Heart right ventricle (tissue), 16 donors: ENCODE measurements around the gene OSBPL5. TPM values are rescaled to one million over a fixed set of nuclear protein-coding genes. Genes with fewer than 3 reads are reported as not detected.

Experiments
- ATAC-seq, 8 donors: fragments of 200-7000 bp; cut with Tn5 transposase; one replicate each; pipeline ENCODE4 v1.9.1; 2020; ENCODE audit warnings: mild to moderate bottlenecking in 8 of 8, moderate library complexity in 8 of 8, moderate number of reproducible peaks in 1 of 8
- DNase-seq, 2 donors: peaks; one replicate each; pipeline ENCODE4 v3.0.0-alpha.2; 2020
- H3K27ac ChIP-seq, 10 donors: fragments of 200-600 bp; sonication (generic) in 2 of 10; one replicate each; pipeline versions ENCODE4 v1.5.0 to v1.8.0; 2020 to 2022; ENCODE audit warnings: mild to moderate bottlenecking in 3 of 10
- H3K27me3 ChIP-seq, 7 donors: fragments of 200-600 bp; one replicate each; pipeline ENCODE4 v1.8.0; 2021 to 2022; ENCODE audit warnings: mild to moderate bottlenecking in 2 of 7
- H3K36me3 ChIP-seq, 9 donors: fragments of 200-600 bp; sonication (generic) in 1 of 9; one replicate each; pipeline versions ENCODE4 v1.5.0 to v1.8.0; 2020 to 2022; ENCODE audit warnings: mild to moderate bottlenecking in 2 of 9
- H3K4me1 ChIP-seq, 9 donors: fragments of 200-600 bp; sonication (generic) in 1 of 9; one replicate each; pipeline versions ENCODE4 v1.5.0 to v1.8.0; 2020 to 2022; ENCODE audit warnings: mild to moderate bottlenecking in 4 of 9
- H3K4me3 ChIP-seq, 10 donors: fragments of 200-600 bp; sonication (generic) in 2 of 10; one replicate each; pipeline versions ENCODE4 v1.5.0 to v1.8.0; 2020 to 2022; ENCODE audit warnings: mild to moderate bottlenecking in 7 of 10, moderate library complexity in 2 of 10
- H3K9me3 ChIP-seq, 11 donors: fragments of 200-600 bp in 10 of 11; sonication (generic) in 2 of 11; one replicate each; pipeline versions ENCODE4 v1.5.0 to v1.8.0; 2013 to 2022; ENCODE audit warnings: mild to moderate bottlenecking in 2 of 11, control low read depth in 1 of 11, moderate library complexity in 1 of 11
- WGBS, 2 donors: extraction: QIAGEN DNeasy Blood & Tissue Kit; methylation state at CpG; one replicate each; pipeline ENCODE4 v1.1.7; 2013; ENCODE audit warnings: inconsistent platforms in 1 of 2; 5-methylcytosine and 5-hydroxymethylcytosine counted together
- intact Hi-C, 10 donors: fragments of 100-400 bp; cut with DNase I; formaldehyde crosslinking; loops; one replicate each; pipeline versions ENCODE4 v1.11.1 to v1.14.2; 2022
- polyA plus RNA-seq, 2 donors: library from polyadenylated mRNA; stranded (reverse); fragments of 200-250 nt; gene quantifications; one replicate each; pipeline ENCODE4 v1.2.3, GENCODE V29; 2013
- total RNA-seq, 10 donors: library from RNA; stranded (reverse); fragmentation: NEBNext Ultra II Directional in 3 of 10; extraction: Animal tissue kit (Norgen Biotek cat#: 25700) in 3 of 10; gene quantifications; one replicate each; pipeline versions ENCODE4 v1.2.1 to v1.2.4, GENCODE V29; 2021 to 2023
- TF ChIP-seq, protein P1 (sequence below), 9 donors: fragments of 200-600 bp; sonication (generic) in 2 of 9; IDR thresholded peaks; one replicate each; pipeline versions ENCODE4 v1.5.0 to v1.8.0; 2021 to 2022; ENCODE audit warnings: antibody characterized with exemption in 9 of 9, mild to moderate bottlenecking in 5 of 9, moderate library complexity in 1 of 9
- donor health status: Arrhythmogenic right ventricular cardiomyopathy.
- donor health status: ischemic (EF 13 %, LVEDD 7.1; RV severe dilation, severe dysfunction).
- donor health status: healthy with polysubstance abuse.
- donor health status: DM: no; HTN: yes; CAD: no.
- donor health status: DM: no; HTN: no; CAD: no.
- donor health status: ischemic (EF 25% LVEDD 6.9; RV normal size, moderate dysfunction).
- donor health status: ischemic (EF 25% LVEDD 5.7; RV mildly dilated, moderate dysfunction).
- donor health status: healthy.
- donor health status: DM: yes; HTN: yes; CAD: no.
- donor health status: Ischemic cardiomyopathy.
- donor health status: ischemic (EF 35%, LVEDD 5.7; RV mildly dilated, moderate dysfunction).
- donor health status: nonischemic (EF 11% LVEDD 7.7; RV severe dilation, severe dysfunction).
- donor health status: DM: yes; HTN: yes; CAD: no.
- donor health status: PGD.
- donor health status: ischemic (EF 29% LVEDD 5.4; RV normal size, mild dysfunction).
- donor health status: nonischemic (EF 23%, LVEDD 6.1; RV moderate dilation, normal function).

Gene OSBPL5
- total and polyA plus RNA-seq, 12 donors = 10.4 to 18.7 (median 15.5) TPM

DNA sequence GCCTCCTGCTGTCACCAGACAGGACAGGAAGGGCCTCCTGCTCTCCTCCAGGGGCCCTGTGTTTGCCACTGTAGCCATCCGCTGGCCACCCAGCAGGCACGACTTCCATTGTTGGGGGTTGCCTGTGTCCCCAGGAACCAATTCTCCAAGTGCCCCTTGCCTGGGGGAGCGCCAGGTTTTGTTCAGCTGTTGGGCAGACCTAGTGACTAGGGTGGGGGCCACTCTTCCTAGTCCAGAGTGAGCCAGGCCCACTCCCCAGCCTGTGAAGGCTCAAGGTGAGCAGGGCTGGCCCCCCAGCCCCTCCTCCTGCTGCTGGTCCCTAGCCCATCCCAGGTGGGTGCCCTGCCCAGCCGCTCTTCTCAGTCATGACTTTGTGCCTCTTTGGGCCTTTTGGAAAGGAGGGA is 30.9 kb downstream of the OSBPL5 start:
- WGBS, 2 donors = 72 to 75% methylated on average over 4 of the region's 4 CpGs
- H3K9me3 ChIP-seq = no peaks in the 10 kb centered on the region
- no peaks in the 10 kb centered on the region for H3K36me3 ChIP-seq
- DNase-seq (peak in 1 of 2 donors; percentile 10), ATAC-seq (no peak)
- H3K4me1 ChIP-seq = peaks cover 15 to 64% (median 39%) of the 10 kb centered on the region in 9 donors
- no peak overlapping the region for H3K4me3 ChIP-seq
- peak overlapping the region in 5 of 10 donors; percentile 9 to 53 (median 27) for H3K27ac ChIP-seq
- TF ChIP-seq, protein P1, sequence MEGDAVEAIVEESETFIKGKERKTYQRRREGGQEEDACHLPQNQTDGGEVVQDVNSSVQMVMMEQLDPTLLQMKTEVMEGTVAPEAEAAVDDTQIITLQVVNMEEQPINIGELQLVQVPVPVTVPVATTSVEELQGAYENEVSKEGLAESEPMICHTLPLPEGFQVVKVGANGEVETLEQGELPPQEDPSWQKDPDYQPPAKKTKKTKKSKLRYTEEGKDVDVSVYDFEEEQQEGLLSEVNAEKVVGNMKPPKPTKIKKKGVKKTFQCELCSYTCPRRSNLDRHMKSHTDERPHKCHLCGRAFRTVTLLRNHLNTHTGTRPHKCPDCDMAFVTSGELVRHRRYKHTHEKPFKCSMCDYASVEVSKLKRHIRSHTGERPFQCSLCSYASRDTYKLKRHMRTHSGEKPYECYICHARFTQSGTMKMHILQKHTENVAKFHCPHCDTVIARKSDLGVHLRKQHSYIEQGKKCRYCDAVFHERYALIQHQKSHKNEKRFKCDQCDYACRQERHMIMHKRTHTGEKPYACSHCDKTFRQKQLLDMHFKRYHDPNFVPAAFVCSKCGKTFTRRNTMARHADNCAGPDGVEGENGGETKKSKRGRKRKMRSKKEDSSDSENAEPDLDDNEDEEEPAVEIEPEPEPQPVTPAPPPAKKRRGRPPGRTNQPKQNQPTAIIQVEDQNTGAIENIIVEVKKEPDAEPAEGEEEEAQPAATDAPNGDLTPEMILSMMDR (IDR thresholded peaks at IDR 0.05) = no peak
- intact Hi-C loops = no loop called here
- no peaks in the 10 kb centered on the region for H3K27me3 ChIP-seq

DNA sequence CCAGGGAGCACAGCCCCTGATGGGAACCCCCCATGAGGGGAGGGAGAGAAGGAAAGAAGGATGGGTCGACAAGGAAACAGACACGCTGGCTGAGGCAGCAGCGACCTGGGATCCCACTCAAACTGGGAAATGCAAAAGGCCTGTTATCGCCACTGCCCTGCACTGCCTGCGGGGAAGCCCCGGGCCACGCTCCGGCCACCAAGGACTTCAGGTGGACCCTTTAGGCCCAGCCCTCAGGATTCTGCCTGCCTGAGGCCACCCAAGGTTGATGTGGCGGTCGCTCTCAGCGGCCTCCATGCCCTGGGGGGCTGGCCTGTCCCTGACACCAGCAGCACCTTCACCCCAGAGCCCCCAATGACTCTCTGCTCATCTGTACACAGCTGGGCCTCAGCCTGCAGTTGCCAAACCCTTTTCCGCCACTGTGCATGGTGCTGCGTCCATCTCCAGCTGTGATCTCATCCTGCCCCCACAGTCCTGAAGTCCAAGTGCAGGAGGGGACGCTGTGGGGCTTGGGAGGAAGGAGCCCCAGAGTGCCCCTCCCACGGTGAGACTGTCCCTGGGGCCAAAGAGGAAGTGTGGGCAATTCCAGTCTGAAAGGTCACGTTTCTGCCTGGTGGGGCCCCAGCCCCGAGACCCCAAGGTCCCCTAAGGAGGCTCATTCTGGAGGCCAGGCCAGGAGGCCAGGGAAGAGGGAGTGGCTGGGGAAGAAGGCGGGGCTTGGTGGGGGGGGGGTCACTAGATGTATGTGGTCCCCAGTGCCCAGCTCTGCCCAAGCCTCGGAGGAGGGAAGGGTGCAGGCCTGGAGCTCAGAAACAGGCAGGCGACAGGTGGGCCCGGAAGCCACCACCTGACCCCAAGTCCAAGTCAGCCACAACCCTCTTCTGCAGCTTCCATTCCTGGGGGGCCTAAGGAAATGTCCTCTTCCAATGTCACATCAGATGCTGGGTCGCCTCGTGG is 31.6 kb downstream of the OSBPL5 start:
- Histone ChIP-seq H3K27me3 (no peaks in the 10 kb centered on the region), H3K27ac (peak overlapping the region in 4 of 10 donors; percentile 12 to 30 (median 26)), H3K9me3 (no peaks in the 10 kb centered on the region), H3K36me3 (peaks cover 0 to 6% (median 0%) of the 10 kb centered on the region in 9 donors), H3K4me3 (no peak overlapping the region), H3K4me1 (peaks cover 14 to 57% (median 32%) of the 10 kb centered on the region in 9 donors)
- TF ChIP-seq, protein P1 (IDR thresholded peaks at IDR 0.05) = no peak
- peak in 1 of 2 donors; percentile 13 for DNase-seq
- ATAC-seq = peak in 6 of 8 donors; percentile 13 to 46 (median 18)
- intact Hi-C loops = no loop called here
- WGBS, 2 donors = 81 to 84% methylated on average over 23 of the region's 23 CpGs

DNA sequence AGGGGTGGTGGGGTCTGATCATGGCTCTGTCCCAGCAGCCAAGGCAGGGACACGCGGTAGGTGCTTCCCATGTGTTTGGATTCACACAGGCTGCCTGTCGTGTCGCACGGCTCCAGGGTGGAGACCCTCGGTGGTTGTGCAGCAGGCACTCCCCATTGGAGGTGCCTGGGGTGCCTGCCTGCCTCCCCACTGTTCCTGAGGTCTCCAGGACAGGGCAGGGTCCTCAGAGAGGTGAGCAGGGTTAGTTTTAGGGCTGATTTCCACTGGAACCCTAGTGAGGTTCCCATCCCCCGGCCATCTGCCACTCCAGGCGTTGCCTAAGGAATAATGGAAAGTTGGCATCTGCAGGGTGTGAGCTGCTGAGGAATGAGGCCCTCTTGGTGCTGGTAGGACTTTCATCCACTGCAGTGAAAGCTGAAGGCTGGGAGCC is 32.3 kb downstream of the OSBPL5 start:
- ATAC-seq = no peak
- Histone ChIP-seq H3K27ac (peak overlapping the region in 2 of 10 donors; percentile 24 to 27), H3K4me3 (no peak overlapping the region), H3K4me1 (peaks cover 13 to 56% (median 28%) of the 10 kb centered on the region in 9 donors), H3K9me3 (no peaks in the 10 kb centered on the region), H3K27me3 (no peaks in the 10 kb centered on the region), H3K36me3 (peaks cover 0 to 7% (median 0%) of the 10 kb centered on the region in 9 donors)
- intact Hi-C loops = no loop called here
- TF ChIP-seq, protein P1 (IDR thresholded peaks at IDR 0.05) = no peak
- no peak for DNase-seq
- WGBS, 2 donors = 90 to 93% methylated on average over 8 of the region's 8 CpGs

DNA sequence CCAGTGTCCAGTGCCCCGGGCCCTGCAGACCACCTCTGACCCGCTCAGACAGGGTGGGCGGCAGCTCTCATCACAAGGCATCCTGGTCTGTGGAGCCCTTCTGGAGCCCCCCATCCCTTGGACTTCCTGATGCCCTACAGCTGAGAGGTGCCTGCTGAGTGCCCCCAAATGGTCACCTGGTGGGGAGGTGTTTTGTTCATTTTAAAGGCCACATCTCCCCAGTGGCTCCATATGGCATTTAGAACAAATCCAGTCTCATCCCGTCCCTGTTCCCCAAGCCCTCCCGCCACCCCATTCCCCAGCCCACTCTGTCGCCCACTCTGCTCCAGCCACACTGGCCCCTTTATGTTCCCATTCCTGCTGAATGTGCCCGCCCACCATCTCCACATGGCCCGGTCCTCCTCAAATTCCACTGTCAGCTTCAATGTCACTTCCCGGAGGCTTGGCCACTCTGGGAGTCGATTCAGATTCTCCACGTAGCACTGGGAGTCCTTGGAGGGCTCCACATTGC is 32.8 kb downstream of the OSBPL5 start:
- no peaks in the 10 kb centered on the region for H3K27me3 ChIP-seq
- no peak for DNase-seq
- H3K9me3 ChIP-seq = no peaks in the 10 kb centered on the region
- H3K4me1 ChIP-seq = peaks cover 13 to 56% (median 29%) of the 10 kb centered on the region in 9 donors
- intact Hi-C loops = no loop called here
- ATAC-seq = no peak
- H3K4me3 ChIP-seq = no peak overlapping the region
- 83 to 88% methylated on average over 11 of the region's 11 CpGs for WGBS, 2 donors
- TF ChIP-seq, protein P1 (IDR thresholded peaks at IDR 0.05) = no peak
- H3K36me3 ChIP-seq = peaks cover 0 to 7% (median 0%) of the 10 kb centered on the region in 9 donors
- H3K27ac ChIP-seq = no peak overlapping the region
